Small intestine (tissue), 7 donors: ENCODE results near the gene ELOF1. TPM values are rescaled to one million over a fixed set of nuclear protein-coding genes. Genes with fewer than 3 reads are reported as not detected.

Experiments
- DNase-seq, 2 donors: peaks; one replicate each; pipeline versions ENCODE4 v3.0.0 to v3.0.0-alpha.2; 2013
- FAIRE-seq: peaks from 2 replicates; lab custom pipeline; 2012; peaks lifted over from hg19 to GRCh38; lab: Jason Lieb, UNC
- H3K27ac ChIP-seq, 3 donors: one replicate each; pipeline ENCODE4 v1.5.1; 2013; ENCODE audit warnings: low read length in 2 of 3, mild to moderate bottlenecking in 2 of 3, control low read depth in 1 of 3, inconsistent platforms in 1 of 3, low read depth in 1 of 3, moderate library complexity in 1 of 3
- H3K27me3 ChIP-seq, 3 donors: one replicate each; pipeline ENCODE4 v1.6.1; 2013; ENCODE audit warnings: low read length in 3 of 3, inconsistent platforms in 1 of 3; ENCODE audit not compliant: control insufficient read depth in 3 of 3, insufficient read depth in 3 of 3
- H3K36me3 ChIP-seq, 3 donors: one replicate each; pipeline ENCODE4 v1.6.1; 2013; ENCODE audit warnings: low read length in 3 of 3, inconsistent platforms in 1 of 3, low read depth in 1 of 3, mild to moderate bottlenecking in 1 of 3, moderate library complexity in 1 of 3; ENCODE audit not compliant: control insufficient read depth in 3 of 3, insufficient read depth in 2 of 3
- H3K4me1 ChIP-seq, 3 donors: one replicate each; pipeline ENCODE4 v1.6.1; 2013; ENCODE audit warnings: low read length in 2 of 3, inconsistent platforms in 1 of 3, low read depth in 1 of 3, mild to moderate bottlenecking in 1 of 3, moderate library complexity in 1 of 3; ENCODE audit not compliant: control insufficient read depth in 3 of 3, insufficient read depth in 2 of 3
- H3K4me3 ChIP-seq, 3 donors: one replicate each; pipeline ENCODE4 v1.5.1; 2013; ENCODE audit warnings: low read length in 3 of 3, control low read depth in 1 of 3, inconsistent platforms in 1 of 3, low read depth in 1 of 3, mild to moderate bottlenecking in 1 of 3, moderate library complexity in 1 of 3
- H3K9me3 ChIP-seq, 2 donors: one replicate each; pipeline ENCODE4 v1.6.1; 2013; ENCODE audit warnings: low read depth in 1 of 2, low read length in 1 of 2; ENCODE audit not compliant: control insufficient read depth in 2 of 2, insufficient read depth in 1 of 2
- WGBS, 3 donors: extraction: QIAGEN DNeasy Blood & Tissue Kit; methylation state at CpG; one replicate each; pipeline ENCODE4 v1.1.7; 2013; 5-methylcytosine and 5-hydroxymethylcytosine counted together
- polyA plus RNA-seq, 4 donors: library from polyadenylated mRNA; stranded (reverse) in 3 of 4; unstranded in 1 of 4; fragments of 200-250 nt in 3 of 4; fragments of 120-200 nt in 1 of 4; gene quantifications; one replicate each; pipeline versions ENCODE4 v1.2.1 to v1.2.3, GENCODE V29; 2013
- donor health status: healthy with polysubstance abuse.
- donor health status: control.
- donor health status: control.
- donor health status: Bipolar disorder and iron deficiency.
- donor health status: healthy.

Gene ELOF1
- polyA plus RNA-seq, 4 donors, result 39.0 to 80.3 (median 53.5) TPM

DNA sequence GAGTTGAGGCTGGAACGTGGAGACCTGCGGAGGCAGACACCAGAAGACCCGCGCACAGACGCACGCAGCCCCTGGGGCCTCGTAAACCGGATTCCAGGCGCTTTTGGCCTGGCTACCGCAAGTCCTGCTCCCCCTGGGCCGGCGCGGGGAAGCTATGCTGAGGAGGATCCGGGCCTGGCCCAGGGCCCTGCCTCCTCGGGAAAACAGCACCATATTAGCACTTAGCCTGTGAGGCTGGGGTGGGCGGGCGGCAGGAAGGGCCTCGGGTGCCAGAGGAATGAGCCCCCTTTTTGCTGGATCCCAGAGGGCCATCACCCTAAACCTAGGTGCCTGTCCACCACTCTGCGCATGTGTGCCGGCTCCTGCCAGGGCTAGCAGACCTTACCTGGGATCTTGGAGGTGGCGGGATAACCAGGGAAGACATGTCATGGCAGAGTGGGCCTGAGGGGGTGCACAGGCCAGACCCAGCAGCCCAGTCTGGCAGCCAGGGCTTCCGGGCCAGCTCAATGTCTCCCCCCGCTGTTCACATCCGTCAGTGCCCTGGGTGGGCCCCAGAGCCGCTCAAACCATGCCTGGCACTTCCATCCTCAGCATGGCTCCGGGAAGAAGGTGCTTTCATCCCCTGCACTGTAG, 7.3 kb downstream of the ELOF1 start:
- H3K4me1 ChIP-seq, result no peaks in the 10 kb centered on the region
- WGBS, 3 donors, result 85 to 90% (median 89%) methylated on average over 24 to 26 of the region's 26 CpGs
- H3K4me3 ChIP-seq, result no peak overlapping the region
- peaks cover 4 to 51% (median 10%) of the 10 kb centered on the region in 3 donors for H3K36me3 ChIP-seq
- H3K27ac ChIP-seq, result peak overlapping the region in 1 of 3 donors; percentile 29
- no peaks in the 10 kb centered on the region for H3K9me3 ChIP-seq
- no peak for FAIRE-seq
- DNase-seq, result no peak
- no peaks in the 10 kb centered on the region for H3K27me3 ChIP-seq

DNA sequence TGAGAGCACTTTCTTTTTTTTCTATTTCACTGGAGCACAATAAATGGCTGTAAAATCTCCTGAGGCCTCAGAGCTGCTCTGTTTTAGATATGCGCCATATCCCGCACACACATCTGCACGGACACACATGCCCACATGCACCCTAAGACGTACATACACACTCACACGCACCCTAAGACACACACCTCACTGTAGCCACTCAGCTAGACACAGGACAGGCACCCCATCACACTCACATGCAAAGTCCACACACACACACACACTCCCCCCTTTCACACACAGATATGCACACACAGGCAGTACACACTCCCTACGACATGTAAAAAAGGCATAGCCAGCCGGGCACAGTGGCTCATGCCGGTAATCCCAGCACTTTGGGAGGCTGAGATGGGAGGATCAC, 8.8 kb downstream of the ELOF1 start:
- 84 to 90% (median 88%) methylated on average over 8 of the region's 8 CpGs for WGBS, 3 donors
- peaks cover 4 to 43% (median 10%) of the 10 kb centered on the region in 3 donors for H3K36me3 ChIP-seq
- H3K4me1 ChIP-seq, result no peaks in the 10 kb centered on the region
- no peak overlapping the region for H3K4me3 ChIP-seq
- DNase-seq (no peak), FAIRE-seq (no peak)
- H3K9me3 ChIP-seq, result no peaks in the 10 kb centered on the region
- no peaks in the 10 kb centered on the region for H3K27me3 ChIP-seq
- H3K27ac ChIP-seq, result no peak overlapping the region

DNA sequence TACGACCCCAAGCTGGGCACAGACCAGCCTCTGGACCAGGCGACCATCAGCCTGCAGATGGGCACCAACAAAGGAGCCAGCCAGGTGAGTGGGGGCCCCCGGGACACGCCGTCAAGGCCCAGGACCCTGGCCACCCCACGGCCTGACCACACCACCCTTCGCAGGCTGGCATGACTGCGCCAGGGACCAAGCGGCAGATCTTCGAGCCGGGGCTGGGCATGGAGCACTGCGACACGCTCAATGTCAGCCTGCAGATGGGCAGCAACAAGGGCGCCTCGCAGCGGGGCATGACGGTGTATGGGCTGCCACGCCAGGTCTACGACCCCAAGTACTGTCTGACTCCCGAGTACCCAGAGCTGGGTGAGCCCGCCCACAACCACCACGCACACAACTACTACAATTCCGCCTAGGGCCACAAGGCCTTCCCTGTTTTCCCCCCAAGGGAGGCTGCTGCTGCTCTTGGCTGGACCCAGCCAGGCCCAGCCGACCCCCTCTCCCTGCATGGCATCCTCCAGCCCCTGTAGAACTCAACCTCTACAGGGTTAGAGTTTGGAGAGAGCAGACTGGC, 9.6 kb downstream of the ELOF1 start:
- no peaks in the 10 kb centered on the region for H3K4me1 ChIP-seq
- FAIRE-seq (no peak), DNase-seq (no peak)
- no peak overlapping the region for H3K4me3 ChIP-seq
- H3K9me3 ChIP-seq, result no peaks in the 10 kb centered on the region
- H3K27me3 ChIP-seq, result no peaks in the 10 kb centered on the region
- 85 to 93% (median 89%) methylated on average over 19 to 24 of the region's 24 CpGs for WGBS, 3 donors
- H3K27ac ChIP-seq, result no peak overlapping the region
- H3K36me3 ChIP-seq, result peaks cover 4 to 36% (median 10%) of the 10 kb centered on the region in 3 donors

DNA sequence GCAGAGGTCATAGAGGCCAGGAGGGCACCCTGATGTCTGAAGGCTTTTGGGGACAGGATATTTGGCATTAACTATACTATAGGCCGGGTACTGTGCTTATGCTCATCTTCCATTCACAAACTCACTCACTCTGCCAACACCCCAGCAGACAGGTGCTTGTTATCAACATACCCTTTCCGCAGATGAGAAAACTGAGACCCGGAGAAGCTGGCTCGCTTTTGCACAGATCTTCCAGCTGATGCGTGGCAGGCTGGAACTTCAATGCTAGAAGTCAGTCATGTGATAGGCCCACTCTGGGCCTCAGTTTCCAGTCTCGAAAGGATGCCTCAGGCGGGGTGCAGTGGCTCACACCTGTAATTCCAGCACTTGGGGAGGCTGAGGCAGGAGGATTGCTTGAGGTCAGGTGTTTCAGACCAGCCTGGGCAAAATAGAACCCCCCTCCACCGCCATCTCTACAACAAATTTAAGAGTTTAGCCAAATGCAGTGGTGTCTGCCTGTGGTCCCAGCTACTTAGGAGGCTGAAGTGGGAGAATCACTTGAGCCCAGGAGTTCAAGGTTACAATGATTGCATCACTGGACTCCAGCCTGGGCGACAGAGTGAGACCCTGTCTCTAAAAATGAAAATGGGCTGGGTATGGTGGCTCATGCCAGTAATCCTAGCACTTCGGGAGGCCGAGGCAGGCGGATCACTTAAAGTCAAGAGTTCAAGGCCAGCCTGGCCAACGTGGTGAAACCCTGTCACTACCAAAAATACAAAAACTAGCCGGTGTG, 10.9 kb downstream of the ELOF1 start:
- DNase-seq, result no peak
- WGBS, 3 donors, result 73 to 87% (median 83%) methylated on average over 14 of the region's 14 CpGs
- no peaks in the 10 kb centered on the region for H3K27me3 ChIP-seq
- H3K27ac ChIP-seq, result no peak overlapping the region
- H3K4me1 ChIP-seq, result no peaks in the 10 kb centered on the region
- H3K4me3 ChIP-seq, result no peak overlapping the region
- peaks cover 0 to 22% (median 9%) of the 10 kb centered on the region in 3 donors for H3K36me3 ChIP-seq
- H3K9me3 ChIP-seq, result no peaks in the 10 kb centered on the region
- no peak for FAIRE-seq

DNA sequence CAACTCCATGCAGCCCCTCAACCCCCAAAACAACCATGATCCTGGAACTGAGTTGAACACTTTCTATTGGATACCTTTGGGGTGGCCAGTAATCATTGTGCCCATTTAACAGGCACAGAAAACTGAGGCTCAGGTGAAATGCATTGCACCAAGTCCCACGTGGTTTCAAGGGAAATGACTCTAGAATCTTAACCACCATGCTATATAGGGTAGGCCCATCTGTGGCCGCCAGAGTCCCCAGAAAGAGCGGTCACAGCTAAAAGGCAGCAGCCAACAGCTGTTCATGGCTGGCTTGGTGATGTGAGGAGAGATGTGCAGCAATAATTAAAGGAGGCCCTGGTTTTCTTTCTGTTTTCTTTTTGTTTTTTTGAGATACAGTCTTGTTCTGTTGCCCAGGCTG, 17.8 kb downstream of the ELOF1 start:
- H3K27ac ChIP-seq, result no peak overlapping the region
- no peaks in the 10 kb centered on the region for H3K9me3 ChIP-seq
- H3K27me3 ChIP-seq, result peaks cover 0 to 31% (median 4%) of the 10 kb centered on the region in 3 donors
- FAIRE-seq, result no peak
- 34 to 65% (median 58%) methylated on average over 3 of the region's 3 CpGs for WGBS, 3 donors
- no peaks in the 10 kb centered on the region for H3K36me3 ChIP-seq
- no peak overlapping the region for H3K4me3 ChIP-seq
- no peak for DNase-seq
- H3K4me1 ChIP-seq, result no peaks in the 10 kb centered on the region

DNA sequence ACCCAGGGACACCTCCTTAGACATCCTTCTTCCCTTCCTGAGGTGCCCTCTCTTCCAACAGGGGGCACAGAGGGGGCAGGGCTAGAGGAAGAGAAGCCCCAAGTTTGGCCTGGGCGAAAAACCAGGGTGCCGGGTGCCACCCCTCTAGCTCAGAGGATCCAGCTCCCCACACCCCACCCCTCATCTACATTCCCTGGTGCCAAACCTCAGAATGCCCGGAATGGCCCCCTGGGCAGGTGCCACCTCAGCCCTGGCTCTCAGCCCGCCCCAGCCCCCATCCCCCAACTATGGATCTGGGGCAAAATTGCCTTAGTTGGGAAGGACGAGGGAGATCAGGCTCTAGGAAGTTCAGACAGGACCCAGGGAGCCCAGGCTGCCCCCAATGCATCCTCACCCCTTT, 18.4 kb downstream of the ELOF1 start:
- H3K4me1 ChIP-seq, result peaks cover 0 to 3% (median 1%) of the 10 kb centered on the region in 3 donors
- 60 to 72% (median 60%) methylated on average over 5 of the region's 5 CpGs for WGBS, 3 donors
- peak overlapping the region in 2 of 3 donors; percentile 45 to 51 for H3K27ac ChIP-seq
- H3K36me3 ChIP-seq, result no peaks in the 10 kb centered on the region
- H3K9me3 ChIP-seq, result no peaks in the 10 kb centered on the region
- peaks cover 0 to 31% (median 4%) of the 10 kb centered on the region in 3 donors for H3K27me3 ChIP-seq
- no peak for FAIRE-seq
- no peak for DNase-seq
- peak overlapping the region in 1 of 3 donors; percentile 22 for H3K4me3 ChIP-seq

DNA sequence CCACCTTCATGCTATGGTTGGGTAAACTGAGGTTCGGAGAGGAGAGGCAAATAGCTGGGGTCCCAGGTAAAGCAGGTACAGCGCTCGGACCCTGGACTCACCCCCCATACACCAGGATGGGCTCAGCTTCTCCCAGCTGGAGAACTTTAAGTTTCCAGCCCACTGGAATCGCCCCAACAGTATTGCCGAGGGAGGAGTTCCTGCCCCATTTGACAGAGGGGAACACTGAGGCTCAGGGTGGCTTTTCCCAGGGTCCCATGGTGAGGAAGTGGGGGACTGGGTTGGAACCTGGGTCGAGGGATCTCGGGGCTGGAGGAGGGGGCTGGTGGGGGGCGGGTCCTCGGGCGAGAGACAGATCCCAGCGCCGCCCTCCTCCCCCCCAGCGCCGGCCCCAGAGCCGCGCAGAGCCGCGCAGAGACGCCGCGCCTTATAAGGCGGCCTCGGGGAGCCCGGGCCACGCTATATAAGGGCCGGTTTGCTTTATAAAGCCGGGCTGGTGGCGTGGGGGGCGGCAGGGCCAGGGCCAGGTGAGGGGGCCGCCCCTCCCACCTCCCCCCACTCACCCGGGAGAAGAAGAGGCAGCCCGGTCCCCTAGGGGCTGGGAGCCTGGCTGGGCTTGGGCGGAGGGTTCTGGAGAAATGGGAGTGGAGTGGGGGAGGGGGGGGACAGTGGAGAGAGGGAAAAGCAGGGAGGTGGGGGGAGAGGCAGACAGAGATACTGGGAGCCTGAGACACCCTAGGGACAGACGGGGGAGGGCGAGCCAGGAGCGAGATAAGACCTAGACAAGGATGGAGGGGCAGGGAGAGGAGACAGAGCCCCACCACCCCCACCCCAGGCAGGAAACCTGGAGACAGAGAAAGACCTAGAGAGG, 19.3 kb downstream of the ELOF1 start:
- H3K9me3 ChIP-seq, result no peaks in the 10 kb centered on the region
- DNase-seq, result peak in 1 of 2 donors; percentile 29

More for the DNA sequence above, 19.3 kb downstream of the ELOF1 start:
- Histone ChIP-seq H3K4me1 (peaks cover 0 to 5% (median 3%) of the 10 kb centered on the region in 3 donors), H3K27me3 (peaks cover 0 to 34% (median 4%) of the 10 kb centered on the region in 3 donors), H3K27ac (peak overlapping the region in 2 of 3 donors; percentile 65 to 79), H3K4me3 (peak overlapping the region in 1 of 3 donors; percentile 41), H3K36me3 (no peaks in the 10 kb centered on the region)
- 11 to 17% (median 13%) methylated on average over 29 to 36 of the region's 36 CpGs for WGBS, 3 donors
- no peak for FAIRE-seq
